HG02798 (cell line): ENCODE data around the gene NRXN3.

Source experiments
- ATAC-seq: cut with Tn5 transposase; IDR thresholded peaks from one replicate; pipeline ENCODE4 v1.9.1; 2021; ENCODE audit warnings: mild to moderate bottlenecking; ENCODE audit not compliant: unreplicated experiment, poor library complexity

Gene NRXN3

GRCh38 chr14:79834868-79835267, 1664.7 kb downstream of the NRXN3 start:
- no peak for ATAC-seq

- ATAC-seq = no peak
Observed at GRCh38 chr14:79836577-79836976, 1666.4 kb downstream of the NRXN3 start.

- no peak for ATAC-seq
Observed at GRCh38 chr14:79837699-79838098, 1667.5 kb downstream of the NRXN3 start.

GRCh38 chr14:79840103-79840502, 1669.9 kb downstream of the NRXN3 start:
- ATAC-seq = no peak

GRCh38 chr14:79840831-79841230, 1670.7 kb downstream of the NRXN3 start:
- ATAC-seq = no peak

GRCh38 chr14:79841433-79841832, 1671.3 kb downstream of the NRXN3 start:
- ATAC-seq = no peak

- no peak for ATAC-seq
Observed at GRCh38 chr14:79842270-79842669, 1672.1 kb downstream of the NRXN3 start.

GRCh38 chr14:79852950-79853744, 1683.0 kb downstream of the NRXN3 start:
- ATAC-seq = no peak

GRCh38 chr14:79855789-79856188, 1685.6 kb downstream of the NRXN3 start:
- ATAC-seq = no peak

GRCh38 chr14:79856381-79856780, 1686.2 kb downstream of the NRXN3 start:
- no peak for ATAC-seq

- no peak for ATAC-seq
Observed at GRCh38 chr14:79861111-79861510, 1690.9 kb downstream of the NRXN3 start.

- no peak for ATAC-seq
Observed at GRCh38 chr14:79862045-79862444, 1691.9 kb downstream of the NRXN3 start.

GRCh38 chr14:79871136-79871535, 1701.0 kb downstream of the NRXN3 start:
- no peak for ATAC-seq

- no peak for ATAC-seq
Observed at GRCh38 chr14:79878229-79878628, 1708.1 kb downstream of the NRXN3 start.

GRCh38 chr14:79878785-79879184, 1708.6 kb downstream of the NRXN3 start:
- no peak for ATAC-seq

- ATAC-seq = no peak
Observed at GRCh38 chr14:79881299-79881698, 1711.1 kb downstream of the NRXN3 start.

GRCh38 chr14:79890527-79890926, 1720.4 kb downstream of the NRXN3 start:
- no peak for ATAC-seq

- ATAC-seq = no peak
Observed at GRCh38 chr14:79896009-79896408, 1725.8 kb downstream of the NRXN3 start.

- ATAC-seq = no peak
Observed at GRCh38 chr14:79899610-79900009, 1729.4 kb downstream of the NRXN3 start.

- ATAC-seq = no peak
Observed at GRCh38 chr14:79904497-79904896, 1734.3 kb downstream of the NRXN3 start.

GRCh38 chr14:79906994-79907393, 1736.8 kb downstream of the NRXN3 start:
- no peak for ATAC-seq

- ATAC-seq = no peak
Observed at GRCh38 chr14:79910086-79910485, 1739.9 kb downstream of the NRXN3 start.
